ENCODE measurements around the gene AK8. TPM values are rescaled to one million over a fixed set of nuclear protein-coding genes. Genes with fewer than 3 reads are reported as not detected.

AK8 gene
- total and polyA plus RNA-seq, 2 experiments from 2014 or later: 0.14 to 0.78 TPM

GRCh38 chr9:132864277-132864676, 13.8 kb downstream of the AK8 start:
- no peak overlapping the region for H2AFZ ChIP-seq

More at GRCh38 chr9:132864277-132864676, 13.8 kb downstream of the AK8 start:
- H3K36me3 ChIP-seq (ENCODE audit: insufficient read depth): no peaks in the 10 kb centered on the region
- H4K20me1 ChIP-seq (replicated peaks; ENCODE audit: insufficient read depth): no peaks in the 10 kb centered on the region
- H3K27me3 Mint-ChIP-seq (ENCODE audit: insufficient read depth, low read depth, poor library complexity): peaks cover 2% of the 10 kb centered on the region
- no peak overlapping the region for H3K4me3 Mint-ChIP-seq
- no peaks in the 10 kb centered on the region for H3K79me2 ChIP-seq (replicated peaks; ENCODE audit: insufficient read depth)
- H3K9me2 ChIP-seq (ENCODE audit: insufficient read depth): peaks cover 5% of the 10 kb centered on the region; the same call in 1 of the 2 replicates
- DNase-seq (ENCODE audit: low spot score) (no peak), ATAC-seq (no peak)
- no peaks in the 10 kb centered on the region; the same call in 1 of the 2 replicates for H3K4me1 ChIP-seq (ENCODE audit: insufficient read depth)
- no peak overlapping the region for H3K4me3 ChIP-seq
- H3K36me3 Mint-ChIP-seq (ENCODE audit: low read depth): no peaks in the 10 kb centered on the region
- 0 out of 2 replicates have a peak overlapping the region, but pooled peaks have one; percentile 14 for H3K4me2 ChIP-seq
- H3K27ac ChIP-seq (ENCODE audit: low read depth): no peak overlapping the region
- no peaks in the 10 kb centered on the region for H3K9me3 Mint-ChIP-seq
- no peak overlapping the region for H3K27ac Mint-ChIP-seq
- H3K4me1 Mint-ChIP-seq: peaks cover 12% of the 10 kb centered on the region
- TF ChIP-seq ZNF462 (CRISPR knock-in tag; IDR thresholded peaks at IDR 0.05) (no peak), STAT1 (IDR thresholded peaks at IDR 0.05; ENCODE audit: unreplicated experiment) (no peak), ZNF114 (CRISPR knock-in tag; IDR thresholded peaks at IDR 0.05) (no peak)
- no peaks in the 10 kb centered on the region for H3F3A ChIP-seq (replicated peaks; ENCODE audit: low read depth)
- H3K27me3 ChIP-seq (ENCODE audit: insufficient read depth): no peaks in the 10 kb centered on the region

Data from GM23338 (cell line).